Bone marrow (tissue), 2 donors: ENCODE measurements around the gene NR6A1.

Experiments used
- DNase-seq, 2 donors: peaks; one replicate each; lab custom pipeline; 2025; lab: John Stamatoyannopoulos, UW

The NR6A1 gene

GRCh38 chr9:124574534-124575375 lies 196.4 kb downstream of the NR6A1 start:
- DNase-seq = no peak

DNA sequence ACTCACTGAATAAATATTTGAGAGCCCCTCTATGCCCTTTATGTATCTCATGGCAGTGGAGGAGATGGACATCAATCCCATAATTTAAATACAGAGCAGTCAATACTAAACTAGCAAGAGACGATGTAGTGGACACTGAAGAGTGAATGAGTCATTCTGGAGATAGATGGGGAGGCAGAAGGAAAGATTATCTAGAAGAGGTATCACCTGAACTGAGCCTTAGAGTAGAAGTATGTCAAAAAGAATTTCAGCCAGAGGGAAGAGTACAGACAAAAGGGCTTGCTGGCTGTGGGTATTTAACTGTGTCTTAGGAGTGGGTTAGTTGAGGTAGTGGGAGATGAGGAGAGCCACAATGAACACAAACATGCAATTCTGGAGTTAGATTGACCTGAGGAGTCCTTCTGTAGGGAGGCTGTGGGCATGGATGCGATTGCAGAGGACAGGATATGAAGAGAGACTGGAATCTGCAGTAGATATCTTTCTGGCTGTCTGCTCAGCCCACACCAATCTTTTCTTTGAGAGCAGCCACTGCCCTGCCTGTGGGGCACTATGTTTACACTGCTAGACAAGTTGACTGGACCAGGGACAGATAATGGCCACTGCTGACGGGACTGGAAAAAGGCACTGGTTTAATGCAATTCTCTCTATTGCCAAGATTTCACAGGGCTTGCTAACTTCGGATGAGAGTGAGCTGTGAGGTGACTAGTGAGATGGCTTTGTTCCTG lies 200.0 kb downstream of the NR6A1 start:
- DNase-seq = no peak

DNA sequence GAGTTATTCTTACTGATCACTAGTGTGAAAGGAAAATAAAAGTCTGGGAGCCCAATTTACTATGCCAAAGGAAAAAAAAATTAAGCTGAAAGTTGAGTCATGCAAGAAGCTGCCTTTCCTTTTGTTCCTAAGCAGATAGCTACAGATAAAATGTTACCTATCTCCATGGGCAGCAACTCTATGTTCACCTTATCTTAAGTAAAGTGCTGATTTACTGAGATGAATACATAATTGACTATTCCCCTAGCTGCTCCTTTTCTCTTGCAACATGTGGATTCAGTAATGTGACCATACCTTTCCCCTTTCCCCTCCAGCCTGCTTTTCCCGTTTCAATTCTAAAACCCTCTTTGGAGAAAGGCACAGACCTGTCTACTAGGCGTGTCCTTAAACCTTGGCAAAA lies 201.2 kb downstream of the NR6A1 start:
- no peak for DNase-seq

GRCh38 chr9:124567362-124567761 lies 203.7 kb downstream of the NR6A1 start:
- DNase-seq = no peak

GRCh38 chr9:124562328-124562727 lies 208.8 kb downstream of the NR6A1 start:
- no peak for DNase-seq

GRCh38 chr9:124559871-124560270 lies 211.2 kb downstream of the NR6A1 start:
- no peak for DNase-seq

GRCh38 chr9:124558777-124559470 lies 212.2 kb downstream of the NR6A1 start:
- no peak for DNase-seq

DNA sequence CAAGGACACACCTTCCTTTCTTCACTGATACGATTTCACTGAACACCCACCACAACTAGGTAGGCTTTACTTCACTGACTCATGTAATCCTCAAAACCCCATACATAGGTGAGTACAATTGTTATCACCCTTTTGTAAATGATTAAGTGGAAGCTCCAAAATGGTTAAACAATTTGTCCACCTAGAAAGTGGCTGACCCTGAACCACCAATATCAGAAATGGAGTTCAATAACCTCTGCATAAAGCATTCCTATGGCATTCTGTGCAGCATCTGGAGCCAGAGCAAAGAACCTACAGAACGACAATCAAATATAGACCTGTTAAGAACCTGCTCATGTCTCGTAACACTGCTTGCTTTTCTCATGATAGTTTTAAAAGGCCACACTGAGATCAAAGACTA lies 213.2 kb downstream of the NR6A1 start:
- no peak for DNase-seq

- DNase-seq = no peak
Measured at GRCh38 chr9:124555043-124555442, 216.1 kb downstream of the NR6A1 start.

GRCh38 chr9:124553738-124554137 lies 217.4 kb downstream of the NR6A1 start:
- DNase-seq = no peak

DNA sequence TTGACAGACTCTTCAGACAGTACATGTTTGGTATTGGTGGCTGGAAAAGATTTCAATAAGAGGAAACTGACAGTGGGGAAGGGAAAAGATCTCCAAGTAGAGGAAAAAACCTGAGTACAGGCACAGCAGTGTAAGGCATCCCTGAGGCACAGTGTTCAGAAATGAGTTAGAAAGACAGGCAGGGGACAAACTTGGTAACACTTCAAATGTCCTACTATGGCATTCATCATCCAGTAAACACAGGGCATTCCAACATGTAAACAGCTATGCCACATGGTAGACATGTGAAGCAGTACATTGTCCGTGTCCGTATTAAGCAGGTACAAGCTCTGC lies 218.9 kb downstream of the NR6A1 start:
- no peak for DNase-seq

- DNase-seq = peak in 1 of 2 donors; percentile 13
Measured at GRCh38 chr9:124551472-124552272, 219.4 kb downstream of the NR6A1 start.

- DNase-seq = no peak
Measured at GRCh38 chr9:124550072-124550471, 221.0 kb downstream of the NR6A1 start.

GRCh38 chr9:124549016-124549415 lies 222.1 kb downstream of the NR6A1 start:
- DNase-seq = no peak

DNA sequence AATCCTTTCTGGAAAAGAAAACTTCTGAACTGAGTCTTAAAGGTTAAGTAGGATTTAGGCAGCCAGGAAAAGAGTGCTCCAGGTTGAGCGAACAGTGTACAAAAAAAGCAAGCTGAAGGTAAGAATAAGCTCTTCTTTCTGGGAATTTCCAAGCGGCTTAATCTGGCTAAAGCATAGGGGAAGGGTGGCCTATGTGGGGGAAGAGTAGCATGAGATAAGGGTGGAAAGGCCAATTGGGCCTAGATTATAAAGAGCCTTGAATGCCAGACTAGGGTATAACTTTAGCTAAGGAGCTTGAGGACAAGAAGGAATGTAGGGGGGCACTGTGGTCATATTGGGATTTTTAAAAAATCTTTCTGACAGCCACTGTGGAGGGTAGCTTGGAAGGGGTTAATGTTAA lies 226.6 kb downstream of the NR6A1 start:
- DNase-seq = no peak

DNA sequence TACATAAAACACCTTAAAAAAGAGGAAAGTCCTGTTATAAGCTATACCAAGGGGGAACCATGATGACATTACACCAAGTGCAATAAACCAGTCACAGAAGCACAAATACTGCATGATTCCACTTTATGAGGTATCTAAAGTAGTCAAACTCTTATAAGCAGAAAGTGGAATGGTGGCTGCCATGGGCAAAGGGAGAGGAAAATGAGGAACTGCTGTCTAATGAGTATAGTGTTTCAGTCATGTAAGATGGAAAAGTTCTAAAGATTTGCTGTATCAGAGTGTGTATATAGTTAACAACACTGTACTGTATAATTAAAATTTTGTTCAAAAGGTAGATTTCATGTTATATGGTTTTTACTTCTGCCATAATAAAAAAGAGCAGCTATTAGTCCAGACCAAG lies 229.3 kb downstream of the NR6A1 start:
- no peak for DNase-seq

DNA sequence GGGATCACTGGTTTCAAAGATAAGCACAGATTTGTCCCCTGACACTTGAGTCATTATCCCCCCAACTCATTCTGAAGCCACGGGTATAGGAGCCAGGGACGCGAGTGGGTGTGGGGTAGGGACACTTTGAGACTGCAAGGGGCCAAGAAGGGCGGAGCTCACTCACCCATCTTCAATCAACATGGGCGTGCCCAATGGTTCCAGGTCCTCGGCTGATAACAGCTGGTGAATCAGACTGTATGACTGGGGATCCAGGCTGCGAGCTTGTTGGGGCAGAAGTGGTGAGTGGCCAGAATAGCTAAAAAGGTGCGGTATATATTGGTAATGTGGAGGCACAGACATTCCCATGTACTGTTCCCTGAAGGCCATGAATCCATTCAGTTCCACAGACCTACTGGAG lies 233.2 kb downstream of the NR6A1 start:
- DNase-seq = no peak

GRCh38 chr9:124535846-124536245 lies 235.3 kb downstream of the NR6A1 start:
- no peak for DNase-seq

DNA sequence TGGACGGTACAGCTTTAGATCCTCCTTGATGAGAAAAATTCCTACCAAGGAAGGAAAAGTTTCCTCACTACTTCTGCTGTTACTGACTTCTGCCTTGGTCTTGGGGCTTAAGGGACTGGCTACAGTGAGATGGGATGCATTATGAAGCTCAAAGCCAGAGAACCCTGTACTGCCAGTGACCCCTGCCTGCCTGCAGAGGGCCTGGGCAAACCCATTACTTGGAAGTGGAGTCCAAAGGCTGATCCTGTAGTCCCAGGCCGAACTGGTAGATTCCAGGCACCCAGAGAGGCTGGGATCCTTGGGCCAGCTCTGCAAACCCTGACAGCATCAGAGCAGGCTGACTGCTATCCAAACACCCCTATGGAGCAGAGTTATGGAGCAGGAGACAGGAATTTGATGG lies 238.2 kb downstream of the NR6A1 start:
- no peak for DNase-seq

DNA sequence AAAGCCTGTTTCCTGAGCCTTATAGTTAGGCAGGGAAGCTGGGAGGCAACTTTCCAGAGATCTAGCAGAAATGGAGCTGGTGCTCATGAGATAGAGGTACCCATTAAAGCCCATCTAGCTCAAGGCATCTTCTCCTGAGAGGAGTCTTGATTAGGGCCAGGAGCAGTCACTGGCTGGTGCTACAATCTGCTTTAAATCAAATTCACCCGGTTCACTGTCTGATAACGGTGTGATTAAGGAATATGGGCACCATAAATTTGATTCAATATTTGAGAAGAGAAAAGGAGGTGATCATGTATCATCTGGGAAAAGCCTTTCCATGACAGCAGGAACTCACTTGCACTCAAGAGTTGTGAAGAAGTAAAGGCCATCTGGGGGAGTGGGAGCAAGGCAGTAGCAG lies 240.0 kb downstream of the NR6A1 start:
- no peak for DNase-seq

DNA sequence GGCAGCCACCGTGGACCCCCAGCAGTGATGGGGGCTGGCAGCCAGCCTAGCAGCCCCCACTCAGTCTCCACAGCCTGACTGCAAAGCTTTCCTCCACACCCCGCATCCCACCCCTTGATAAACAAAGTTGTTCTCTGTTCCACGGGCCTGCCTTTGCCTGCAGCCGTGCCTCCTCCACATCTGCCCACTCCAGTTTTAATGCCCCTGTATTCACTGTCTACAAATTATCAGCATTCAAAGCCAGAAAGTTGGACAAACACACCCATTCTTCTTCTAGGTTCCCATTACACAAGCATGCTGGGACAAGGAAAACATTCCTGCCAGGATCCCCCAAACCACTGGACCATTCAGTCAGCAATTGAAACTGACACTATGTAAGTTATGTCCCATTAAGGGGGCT lies 240.9 kb downstream of the NR6A1 start:
- DNase-seq = no peak

- DNase-seq = no peak
Measured at GRCh38 chr9:124527781-124528180, 243.3 kb downstream of the NR6A1 start.
